MM.1S (cell line): ENCODE results near the gene FHIT.

Experiments
- DNase-seq: peaks from one replicate; pipeline ENCODE4 v3.0.0-alpha.2; 2015
- H2AFZ ChIP-seq: fragments of 300-600 bp; sonication (generic); 2 replicates; pipeline ENCODE4 v1.6.0; 2016; ENCODE audit warnings: antibody characterized with exemption, low read length
- H3F3A ChIP-seq: fragments of 300-600 bp; sonication (generic); 2 replicates; pipeline ENCODE4 v1.6.1; 2016; ENCODE audit warnings: mild to moderate bottlenecking, antibody characterized with exemption, low read length, moderate library complexity, mixed read lengths; ENCODE audit not compliant: insufficient read depth
- H3K27ac ChIP-seq: fragments of 300-600 bp; sonication (generic); 2 replicates; pipeline ENCODE4 v1.5.1; 2016; ENCODE audit warnings: mild to moderate bottlenecking, low read length
- H3K27me3 ChIP-seq: fragments of 300-600 bp; sonication (generic); replicated peaks from 2 replicates; pipeline ENCODE4 v1.6.0; 2016; ENCODE audit warnings: low read length; ENCODE audit not compliant: insufficient read depth
- H3K36me3 ChIP-seq: fragments of 300-600 bp; sonication (generic); replicated peaks from 2 replicates; pipeline ENCODE4 v1.6.1; 2016; ENCODE audit warnings: mild to moderate bottlenecking, low read length, mixed read lengths; ENCODE audit not compliant: insufficient read depth
- H3K4me1 ChIP-seq: fragments of 300-600 bp; sonication (generic); 2 replicates; pipeline ENCODE4 v1.6.1; 2016; ENCODE audit warnings: low read length, mixed read lengths
- H3K4me2 ChIP-seq: fragments of 300-600 bp; sonication (generic); 2 replicates; pipeline ENCODE4 v1.6.0; 2016; ENCODE audit warnings: low read depth, low read length
- H3K4me3 ChIP-seq: fragments of 300-600 bp; sonication (generic); 2 replicates; pipeline ENCODE4 v1.5.1; 2016; ENCODE audit warnings: low read length, mixed read lengths
- H3K79me2 ChIP-seq: fragments of 300-600 bp; sonication (generic); 2 replicates; pipeline ENCODE4 v1.6.1; 2016; ENCODE audit warnings: mixed run types, low read length, mixed read lengths
- H3K9ac ChIP-seq: fragments of 300-600 bp; sonication (generic); 2 replicates; pipeline ENCODE4 v1.6.1; 2016; ENCODE audit warnings: low read length, mixed read lengths
- H3K9me2 ChIP-seq: fragments of 300-600 bp; sonication (generic); replicated peaks from 2 replicates; pipeline ENCODE4 v1.6.1; 2016; ENCODE audit warnings: mild to moderate bottlenecking, low read length, mixed read lengths; ENCODE audit not compliant: insufficient read depth
- H3K9me3 ChIP-seq: fragments of 300-600 bp; sonication (generic); replicated peaks from 2 replicates; pipeline ENCODE4 v1.6.1; 2016; ENCODE audit warnings: mild to moderate bottlenecking, low read length, mixed read lengths; ENCODE audit not compliant: insufficient read depth
- H4K20me1 ChIP-seq: fragments of 300-600 bp; sonication (generic); 2 replicates; pipeline ENCODE4 v1.6.1; 2016; ENCODE audit warnings: mild to moderate bottlenecking, low read length, moderate library complexity, mixed read lengths; ENCODE audit not compliant: insufficient read depth
- EZH2 ChIP-seq: fragments of 300-600 bp; sonication (generic); optimal IDR thresholded peaks from 2 replicates; pipeline ENCODE3; 2017; ENCODE audit warnings: low read depth, mild to moderate bottlenecking, antibody characterized with exemption, low read length, mixed read lengths
- EZH2phosphoT487 ChIP-seq: fragments of 300-600 bp; sonication (generic); IDR thresholded peaks from 2 replicates; pipeline ENCODE4 v1.6.1; 2018; ENCODE audit warnings: antibody characterized with exemption, low read length
- TF ChIP-seq, protein P1 (sequence below): fragments of 300-600 bp; sonication (generic); IDR thresholded peaks from 2 replicates; pipeline ENCODE4 v1.5.1; 2016; ENCODE audit warnings: antibody characterized with exemption, low read length, mixed read lengths

Gene FHIT

DNA sequence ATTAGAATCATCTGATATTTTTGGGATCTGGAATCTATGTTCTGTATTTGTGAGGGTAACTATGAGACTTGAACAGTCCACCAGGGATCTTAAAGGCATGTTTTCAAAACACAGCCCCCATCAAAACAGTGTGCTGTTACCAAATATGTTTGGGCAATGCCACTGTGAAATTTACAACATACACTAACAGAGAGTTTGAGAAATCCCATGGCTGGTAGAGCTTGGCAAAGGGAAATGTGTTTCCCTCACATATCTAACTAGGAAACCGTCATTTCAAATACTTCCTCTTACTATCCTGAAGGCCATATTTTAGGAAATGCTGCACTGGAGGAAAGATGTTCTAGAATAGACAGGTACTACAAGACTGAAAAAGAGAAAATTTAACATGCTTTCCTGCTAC is 607.4 kb downstream of the FHIT start:
- H3K79me2 ChIP-seq, result no peaks in the 10 kb centered on the region
- H3K27ac ChIP-seq, result no peak overlapping the region
- H2AFZ ChIP-seq, result no peak overlapping the region
- H3K4me1 ChIP-seq, result no peaks in the 10 kb centered on the region
- H3K4me2 ChIP-seq, result no peak overlapping the region
- H3K4me3 ChIP-seq, result no peak overlapping the region
- H3K36me3 ChIP-seq, result no peaks in the 10 kb centered on the region
- no peak for TF ChIP-seq EZH2
- TF ChIP-seq, protein P1, sequence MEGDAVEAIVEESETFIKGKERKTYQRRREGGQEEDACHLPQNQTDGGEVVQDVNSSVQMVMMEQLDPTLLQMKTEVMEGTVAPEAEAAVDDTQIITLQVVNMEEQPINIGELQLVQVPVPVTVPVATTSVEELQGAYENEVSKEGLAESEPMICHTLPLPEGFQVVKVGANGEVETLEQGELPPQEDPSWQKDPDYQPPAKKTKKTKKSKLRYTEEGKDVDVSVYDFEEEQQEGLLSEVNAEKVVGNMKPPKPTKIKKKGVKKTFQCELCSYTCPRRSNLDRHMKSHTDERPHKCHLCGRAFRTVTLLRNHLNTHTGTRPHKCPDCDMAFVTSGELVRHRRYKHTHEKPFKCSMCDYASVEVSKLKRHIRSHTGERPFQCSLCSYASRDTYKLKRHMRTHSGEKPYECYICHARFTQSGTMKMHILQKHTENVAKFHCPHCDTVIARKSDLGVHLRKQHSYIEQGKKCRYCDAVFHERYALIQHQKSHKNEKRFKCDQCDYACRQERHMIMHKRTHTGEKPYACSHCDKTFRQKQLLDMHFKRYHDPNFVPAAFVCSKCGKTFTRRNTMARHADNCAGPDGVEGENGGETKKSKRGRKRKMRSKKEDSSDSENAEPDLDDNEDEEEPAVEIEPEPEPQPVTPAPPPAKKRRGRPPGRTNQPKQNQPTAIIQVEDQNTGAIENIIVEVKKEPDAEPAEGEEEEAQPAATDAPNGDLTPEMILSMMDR, result no peak
- no peak for TF ChIP-seq EZH2phosphoT487
- H3K27me3 ChIP-seq, result no peaks in the 10 kb centered on the region
- no peak for DNase-seq
- H3F3A ChIP-seq, result no peaks in the 10 kb centered on the region
- H3K9me2 ChIP-seq, result no peaks in the 10 kb centered on the region
- no peak overlapping the region for H3K9ac ChIP-seq
- no peaks in the 10 kb centered on the region for H4K20me1 ChIP-seq
- no peaks in the 10 kb centered on the region for H3K9me3 ChIP-seq

DNA sequence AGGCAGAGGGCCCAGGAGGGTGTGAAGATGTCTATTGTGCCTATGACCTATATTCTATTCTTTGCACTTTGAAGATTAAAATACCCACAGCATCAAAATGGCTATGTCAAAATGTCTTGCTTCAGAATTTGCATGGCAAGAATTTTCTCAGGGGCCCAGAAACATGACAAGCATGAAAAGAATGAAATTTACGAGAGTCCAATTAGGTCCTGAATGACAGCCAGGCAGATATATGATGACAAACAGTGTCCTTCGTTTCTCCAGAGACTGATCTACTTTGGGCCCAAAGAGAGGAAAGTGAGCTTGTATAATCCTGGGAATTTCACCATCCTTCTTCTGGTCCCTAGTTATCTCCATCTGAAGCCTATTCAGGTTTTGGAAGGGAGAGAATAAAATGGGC is 609.9 kb downstream of the FHIT start:
- Histone ChIP-seq H3K4me1 (no peaks in the 10 kb centered on the region), H3K36me3 (no peaks in the 10 kb centered on the region), H3K9ac (no peak overlapping the region), H4K20me1 (no peaks in the 10 kb centered on the region), H3K79me2 (no peaks in the 10 kb centered on the region), H3F3A (no peaks in the 10 kb centered on the region), H3K27me3 (no peaks in the 10 kb centered on the region), H3K4me2 (no peak overlapping the region), H3K4me3 (no peak overlapping the region), H3K9me3 (no peaks in the 10 kb centered on the region), H3K9me2 (no peaks in the 10 kb centered on the region), H2AFZ (no peak overlapping the region), H3K27ac (no peak overlapping the region)
- no peak for DNase-seq
- TF ChIP-seq, protein P1, result no peak
- TF ChIP-seq EZH2phosphoT487 (no peak), EZH2 (no peak)

DNA sequence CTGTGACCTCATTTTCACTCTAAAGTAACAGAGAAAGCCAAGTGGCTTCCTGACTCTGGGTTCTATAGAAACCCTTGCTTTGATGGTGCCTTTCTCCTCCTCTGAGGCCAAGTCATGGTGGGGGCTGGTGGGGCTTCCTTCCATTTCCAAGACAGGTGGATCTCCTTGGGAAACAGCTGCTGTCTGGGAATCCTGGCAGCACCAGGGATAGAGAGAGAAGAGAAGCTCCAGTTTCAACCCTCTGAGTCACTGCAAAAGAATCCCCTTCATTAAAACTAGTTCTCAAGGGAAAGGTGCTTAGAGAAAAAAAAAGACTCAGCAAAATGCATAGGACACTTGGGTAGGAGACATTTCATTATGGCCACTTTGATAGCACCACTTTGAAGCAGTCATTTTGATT is 614.4 kb downstream of the FHIT start:
- no peak overlapping the region for H3K4me2 ChIP-seq
- H2AFZ ChIP-seq, result no peak overlapping the region
- H3F3A ChIP-seq, result no peaks in the 10 kb centered on the region
- no peak overlapping the region for H3K4me3 ChIP-seq
- no peaks in the 10 kb centered on the region for H3K4me1 ChIP-seq
- no peak overlapping the region for H3K27ac ChIP-seq
- no peak for DNase-seq
- H3K9ac ChIP-seq, result no peak overlapping the region
- H3K9me3 ChIP-seq, result no peaks in the 10 kb centered on the region
- H3K27me3 ChIP-seq, result no peaks in the 10 kb centered on the region
- H3K9me2 ChIP-seq, result no peaks in the 10 kb centered on the region
- TF ChIP-seq, protein P1, result no peak
- TF ChIP-seq EZH2 (no peak), EZH2phosphoT487 (no peak)
- H3K36me3 ChIP-seq, result no peaks in the 10 kb centered on the region
- no peaks in the 10 kb centered on the region for H3K79me2 ChIP-seq
- H4K20me1 ChIP-seq, result no peaks in the 10 kb centered on the region

DNA sequence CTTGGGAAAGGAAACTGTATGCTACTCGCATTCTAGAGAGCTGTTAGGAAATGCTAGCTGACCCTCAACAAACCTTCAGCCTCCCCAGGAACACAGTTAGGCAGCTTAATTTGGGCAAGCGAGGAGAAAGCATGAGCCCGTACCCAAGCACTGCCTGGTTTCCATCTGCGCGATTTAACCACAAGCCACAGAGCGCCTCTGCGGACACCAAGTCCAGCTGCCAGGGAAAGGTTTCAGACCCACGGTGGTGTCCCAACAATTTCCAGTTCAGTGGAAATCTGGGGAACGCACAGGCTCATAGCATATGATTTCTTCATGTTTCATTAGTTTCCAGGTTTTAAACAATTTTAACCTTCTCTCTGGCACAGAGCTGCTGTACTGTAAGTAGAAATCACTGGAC is 617.6 kb downstream of the FHIT start:
- DNase-seq, result no peak
- Histone ChIP-seq H3F3A (no peaks in the 10 kb centered on the region), H3K9me2 (no peaks in the 10 kb centered on the region), H2AFZ (no peak overlapping the region), H3K9ac (no peak overlapping the region), H3K4me1 (no peaks in the 10 kb centered on the region), H3K4me3 (no peak overlapping the region), H3K9me3 (no peaks in the 10 kb centered on the region), H3K36me3 (no peaks in the 10 kb centered on the region), H3K27me3 (no peaks in the 10 kb centered on the region), H4K20me1 (no peaks in the 10 kb centered on the region), H3K27ac (no peak overlapping the region), H3K4me2 (no peak overlapping the region), H3K79me2 (no peaks in the 10 kb centered on the region)
- no peak for TF ChIP-seq EZH2phosphoT487
- TF ChIP-seq, protein P1, result no peak
- TF ChIP-seq EZH2, result no peak
